ENCODE data around the gene SSBP3.

SSBP3 gene

DNA sequence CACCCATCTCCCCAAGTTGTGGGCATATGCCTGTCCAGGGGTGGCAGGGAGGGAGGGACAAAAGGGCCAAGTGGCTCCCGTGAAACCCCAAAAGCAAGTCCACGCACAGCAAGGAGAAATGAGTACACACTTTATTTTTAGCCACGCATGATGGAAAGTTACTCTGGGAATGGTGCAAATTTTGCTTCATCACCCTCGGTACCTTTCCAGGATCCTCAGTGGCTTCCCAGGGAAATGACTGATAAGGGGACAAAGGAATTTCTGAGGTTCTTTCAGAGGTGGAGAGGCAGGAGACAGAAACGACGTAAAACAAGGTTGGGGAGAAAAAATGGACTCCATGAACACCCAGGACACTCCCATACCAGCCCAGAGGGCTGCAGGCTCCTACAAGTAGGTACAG, 65.8 kb downstream of the SSBP3 start:
- no peaks in the 10 kb centered on the region for H3K79me2 ChIP-seq (ENCODE audit: control insufficient read depth, insufficient read depth, low read length, unreplicated experiment)
- no peak overlapping the region for H2AFZ ChIP-seq (ENCODE audit: low read length, unreplicated experiment)
- no peak overlapping the region for H3K27ac ChIP-seq (ENCODE audit: low read depth, low read length)
- H3K4me3 ChIP-seq (ENCODE audit: low read depth, low read length) = no peak overlapping the region
- no peaks in the 10 kb centered on the region for H3K27me3 ChIP-seq (ENCODE audit: insufficient read depth, low read length)
- H3K36me3 ChIP-seq (ENCODE audit: insufficient read depth, low read length) = no peaks in the 10 kb centered on the region
- H3K4me1 ChIP-seq (ENCODE audit: control insufficient read depth, insufficient read depth, low read length, unreplicated experiment) = peaks cover 8% of the 10 kb centered on the region

DNA sequence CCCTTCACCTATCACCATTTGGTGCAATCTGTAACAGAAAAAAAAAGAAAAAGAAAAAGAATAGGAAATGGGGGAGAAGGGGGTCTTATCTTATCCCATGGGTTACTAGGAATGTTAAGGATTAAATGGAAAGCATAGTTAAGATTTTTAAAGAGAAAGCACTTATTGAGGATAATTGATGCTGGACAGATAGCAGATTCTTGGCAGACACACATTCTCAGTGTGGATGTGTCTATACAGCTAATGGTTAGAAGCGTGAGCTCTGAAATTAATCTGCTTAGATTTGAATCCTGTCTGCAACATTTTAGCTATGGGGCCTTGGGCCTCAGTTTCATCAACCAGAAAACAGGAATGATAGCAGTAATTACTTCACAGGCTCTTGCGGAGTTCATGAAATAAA, 67.1 kb downstream of the SSBP3 start:
- Histone ChIP-seq H3K4me3 (ENCODE audit: low read depth, low read length) (no peak overlapping the region), H3K27me3 (ENCODE audit: insufficient read depth, low read length) (no peaks in the 10 kb centered on the region), H3K36me3 (ENCODE audit: insufficient read depth, low read length) (no peaks in the 10 kb centered on the region), H2AFZ (ENCODE audit: low read length, unreplicated experiment) (no peak overlapping the region), H3K4me1 (ENCODE audit: control insufficient read depth, insufficient read depth, low read length, unreplicated experiment) (peaks cover 19% of the 10 kb centered on the region), H3K27ac (ENCODE audit: low read depth, low read length) (no peak overlapping the region), H3K79me2 (ENCODE audit: control insufficient read depth, insufficient read depth, low read length, unreplicated experiment) (peaks cover 4% of the 10 kb centered on the region)

DNA sequence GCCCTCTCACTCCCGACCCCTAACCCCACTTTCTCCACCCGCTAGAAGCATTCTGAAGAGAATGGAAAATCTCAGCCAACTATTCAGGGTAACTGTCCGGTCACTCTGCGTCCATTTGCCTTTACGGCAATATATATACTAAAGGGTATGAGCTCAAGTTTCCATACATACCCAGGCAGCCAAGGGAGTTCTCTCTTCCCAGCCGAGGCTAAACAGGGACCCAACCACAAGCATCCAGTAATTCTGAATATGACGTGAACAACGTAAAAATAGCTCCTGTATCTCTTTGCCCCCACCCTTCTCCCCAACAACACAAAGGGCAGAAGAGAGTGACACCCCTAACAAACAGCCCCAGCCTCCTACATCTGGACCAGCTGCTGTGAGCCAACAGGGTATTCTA, 67.7 kb downstream of the SSBP3 start:
- Histone ChIP-seq H3K27ac (ENCODE audit: low read depth, low read length) (no peak overlapping the region), H3K36me3 (ENCODE audit: insufficient read depth, low read length) (no peaks in the 10 kb centered on the region), H3K4me1 (ENCODE audit: control insufficient read depth, insufficient read depth, low read length, unreplicated experiment) (peaks cover 19% of the 10 kb centered on the region), H3K27me3 (ENCODE audit: insufficient read depth, low read length) (no peaks in the 10 kb centered on the region), H2AFZ (ENCODE audit: low read length, unreplicated experiment) (no peak overlapping the region), H3K4me3 (ENCODE audit: low read depth, low read length) (no peak overlapping the region), H3K79me2 (ENCODE audit: control insufficient read depth, insufficient read depth, low read length, unreplicated experiment) (peaks cover 4% of the 10 kb centered on the region)

DNA sequence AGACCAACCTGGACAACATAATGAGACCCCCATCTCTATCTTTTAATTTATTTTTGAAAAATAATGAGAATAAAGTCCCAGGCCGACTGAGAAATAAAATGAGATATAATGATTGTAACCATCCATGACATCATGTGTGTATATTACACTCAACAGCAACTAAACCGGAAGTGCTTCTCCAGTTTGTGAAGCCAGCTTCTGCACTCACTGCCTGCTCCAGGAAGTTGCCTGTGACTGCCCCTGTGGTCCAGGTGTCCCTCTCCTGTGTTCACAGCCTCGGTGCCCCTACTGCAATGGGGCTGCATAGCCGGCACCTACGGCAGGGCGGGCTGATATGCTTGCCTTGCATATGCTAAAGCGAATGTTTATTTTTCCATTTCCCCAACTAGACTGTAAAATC, 68.3 kb downstream of the SSBP3 start:
- H3K4me1 ChIP-seq (ENCODE audit: control insufficient read depth, insufficient read depth, low read length, unreplicated experiment) = peaks cover 21% of the 10 kb centered on the region
- no peak overlapping the region for H3K4me3 ChIP-seq (ENCODE audit: low read depth, low read length)
- H3K27ac ChIP-seq (ENCODE audit: low read depth, low read length) = no peak overlapping the region
- no peaks in the 10 kb centered on the region for H3K27me3 ChIP-seq (ENCODE audit: insufficient read depth, low read length)
- H3K36me3 ChIP-seq (ENCODE audit: insufficient read depth, low read length) = no peaks in the 10 kb centered on the region
- peaks cover 4% of the 10 kb centered on the region for H3K79me2 ChIP-seq (ENCODE audit: control insufficient read depth, insufficient read depth, low read length, unreplicated experiment)
- H2AFZ ChIP-seq (ENCODE audit: low read length, unreplicated experiment) = no peak overlapping the region

DNA sequence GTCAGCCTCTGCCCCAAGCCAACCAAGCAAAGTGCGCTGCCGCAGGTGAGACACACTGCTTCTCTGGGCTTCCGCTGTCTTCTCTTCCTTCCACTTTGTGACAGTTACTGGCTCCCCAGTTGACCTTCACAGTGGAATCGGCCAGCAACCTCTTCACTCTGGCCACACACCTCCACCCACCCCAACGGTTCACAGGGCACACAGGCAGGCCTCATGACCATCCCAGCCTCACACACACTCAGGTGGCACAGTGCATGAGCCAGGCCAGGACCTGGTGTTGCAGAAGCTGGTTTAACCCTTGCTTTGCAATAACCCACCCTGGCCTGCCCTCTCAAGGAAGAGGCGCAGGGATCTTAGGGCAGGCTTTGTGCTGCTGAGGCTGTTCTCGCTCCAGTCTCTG, 69.2 kb downstream of the SSBP3 start:
- Histone ChIP-seq H3K4me3 (ENCODE audit: low read depth, low read length) (no peak overlapping the region), H3K27ac (ENCODE audit: low read depth, low read length) (no peak overlapping the region), H3K79me2 (ENCODE audit: control insufficient read depth, insufficient read depth, low read length, unreplicated experiment) (peaks cover 4% of the 10 kb centered on the region), H3K4me1 (ENCODE audit: control insufficient read depth, insufficient read depth, low read length, unreplicated experiment) (peaks cover 22% of the 10 kb centered on the region), H2AFZ (ENCODE audit: low read length, unreplicated experiment) (no peak overlapping the region), H3K27me3 (ENCODE audit: insufficient read depth, low read length) (no peaks in the 10 kb centered on the region), H3K36me3 (ENCODE audit: insufficient read depth, low read length) (no peaks in the 10 kb centered on the region)

DNA sequence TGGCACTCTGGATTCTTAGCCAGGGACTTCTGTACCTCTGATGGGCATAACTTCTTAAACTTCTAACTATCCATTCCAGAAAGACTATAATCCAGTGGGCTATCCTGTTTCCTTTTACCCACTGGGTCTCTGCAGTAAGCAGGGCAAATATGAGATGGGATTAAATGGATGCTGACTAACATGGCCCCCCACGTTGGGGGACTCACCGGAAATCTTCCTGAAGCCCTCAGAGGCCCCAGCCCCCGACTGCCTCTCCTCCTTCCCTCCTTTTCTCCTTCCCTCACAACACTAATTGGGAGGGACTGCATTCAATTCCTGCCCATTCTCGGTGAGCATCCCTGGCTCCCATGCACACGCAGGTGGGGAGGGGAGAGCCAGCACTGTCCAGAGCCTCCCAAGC, 70.1 kb downstream of the SSBP3 start:
- H3K4me1 ChIP-seq (ENCODE audit: control insufficient read depth, insufficient read depth, low read length, unreplicated experiment) = peaks cover 22% of the 10 kb centered on the region
- H3K4me3 ChIP-seq (ENCODE audit: low read depth, low read length) = peak overlapping the region; percentile 72
- no peak overlapping the region for H2AFZ ChIP-seq (ENCODE audit: low read length, unreplicated experiment)
- peak overlapping the region; percentile 90 for H3K27ac ChIP-seq (ENCODE audit: low read depth, low read length)
- no peaks in the 10 kb centered on the region for H3K36me3 ChIP-seq (ENCODE audit: insufficient read depth, low read length)
- H3K27me3 ChIP-seq (ENCODE audit: insufficient read depth, low read length) = no peaks in the 10 kb centered on the region
- peaks cover 4% of the 10 kb centered on the region for H3K79me2 ChIP-seq (ENCODE audit: control insufficient read depth, insufficient read depth, low read length, unreplicated experiment)

DNA sequence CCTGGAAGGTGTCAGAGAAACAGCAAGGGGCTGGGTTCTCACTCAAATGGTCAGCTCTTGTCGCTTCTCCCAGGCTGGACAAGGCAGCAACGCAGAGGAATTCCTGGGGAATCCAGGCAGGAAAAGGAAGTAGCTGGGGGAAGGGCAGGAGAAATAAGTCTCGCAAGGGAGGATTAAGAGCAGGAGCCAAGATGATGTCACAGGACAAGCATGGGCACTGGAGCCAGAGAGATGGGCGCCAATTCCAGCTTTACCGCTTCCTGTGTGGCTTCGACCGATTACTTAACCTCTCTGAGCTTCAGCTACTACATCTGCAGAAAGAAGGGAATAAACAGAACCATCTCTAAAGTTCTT, 70.5 kb downstream of the SSBP3 start:
- Histone ChIP-seq H3K4me3 (ENCODE audit: low read depth, low read length) (peak overlapping the region; percentile 72), H3K27ac (ENCODE audit: low read depth, low read length) (peak overlapping the region; percentile 90), H3K27me3 (ENCODE audit: insufficient read depth, low read length) (no peaks in the 10 kb centered on the region), H2AFZ (ENCODE audit: low read length, unreplicated experiment) (peak overlapping the region; percentile 49), H3K79me2 (ENCODE audit: control insufficient read depth, insufficient read depth, low read length, unreplicated experiment) (peaks cover 4% of the 10 kb centered on the region), H3K4me1 (ENCODE audit: control insufficient read depth, insufficient read depth, low read length, unreplicated experiment) (peaks cover 22% of the 10 kb centered on the region), H3K36me3 (ENCODE audit: insufficient read depth, low read length) (no peaks in the 10 kb centered on the region)

DNA sequence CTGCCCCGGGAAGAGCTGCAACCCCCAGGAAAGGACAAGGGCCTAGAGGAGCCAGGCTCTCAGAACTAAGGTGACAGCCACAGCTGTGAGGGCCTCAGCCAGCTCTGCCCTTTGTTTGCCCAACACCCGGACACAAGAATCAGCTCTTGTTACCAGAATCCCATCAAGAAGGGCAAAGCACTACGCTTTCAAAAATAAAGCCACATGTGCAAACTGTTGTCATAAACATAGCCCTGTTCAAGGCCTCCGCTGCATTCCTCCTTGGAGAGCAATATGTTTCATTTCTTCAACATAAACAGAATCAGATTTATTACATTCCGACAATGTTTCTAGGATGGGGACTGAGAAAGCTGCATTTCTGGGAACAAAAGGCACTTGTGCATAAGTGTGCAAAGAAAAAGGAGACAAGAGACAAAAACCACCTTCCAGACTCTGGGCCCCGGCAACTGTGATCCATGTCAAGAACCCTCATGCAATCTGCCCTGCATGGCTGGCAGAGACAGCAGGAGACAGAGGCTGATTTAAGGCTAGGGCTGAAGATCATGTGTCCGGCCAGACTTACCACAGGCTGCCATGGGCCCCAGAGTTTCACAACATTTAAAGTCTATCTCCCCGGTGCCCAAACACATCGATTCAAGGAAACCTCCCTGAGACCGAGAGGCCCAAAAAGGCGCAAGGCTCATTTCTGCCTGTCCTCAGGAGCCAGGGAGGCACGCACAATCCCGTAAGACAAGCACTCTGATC, 71.0 kb downstream of the SSBP3 start:
- H2AFZ ChIP-seq (ENCODE audit: low read length, unreplicated experiment) = peak overlapping the region; percentile 49
- peak overlapping the region; percentile 90 for H3K27ac ChIP-seq (ENCODE audit: low read depth, low read length)
- no peaks in the 10 kb centered on the region for H3K36me3 ChIP-seq (ENCODE audit: insufficient read depth, low read length)
- no peaks in the 10 kb centered on the region for H3K27me3 ChIP-seq (ENCODE audit: insufficient read depth, low read length)
- peaks cover 4% of the 10 kb centered on the region for H3K79me2 ChIP-seq (ENCODE audit: control insufficient read depth, insufficient read depth, low read length, unreplicated experiment)
- peaks cover 22% of the 10 kb centered on the region for H3K4me1 ChIP-seq (ENCODE audit: control insufficient read depth, insufficient read depth, low read length, unreplicated experiment)
- H3K4me3 ChIP-seq (ENCODE audit: low read depth, low read length) = peak overlapping the region; percentile 72

DNA sequence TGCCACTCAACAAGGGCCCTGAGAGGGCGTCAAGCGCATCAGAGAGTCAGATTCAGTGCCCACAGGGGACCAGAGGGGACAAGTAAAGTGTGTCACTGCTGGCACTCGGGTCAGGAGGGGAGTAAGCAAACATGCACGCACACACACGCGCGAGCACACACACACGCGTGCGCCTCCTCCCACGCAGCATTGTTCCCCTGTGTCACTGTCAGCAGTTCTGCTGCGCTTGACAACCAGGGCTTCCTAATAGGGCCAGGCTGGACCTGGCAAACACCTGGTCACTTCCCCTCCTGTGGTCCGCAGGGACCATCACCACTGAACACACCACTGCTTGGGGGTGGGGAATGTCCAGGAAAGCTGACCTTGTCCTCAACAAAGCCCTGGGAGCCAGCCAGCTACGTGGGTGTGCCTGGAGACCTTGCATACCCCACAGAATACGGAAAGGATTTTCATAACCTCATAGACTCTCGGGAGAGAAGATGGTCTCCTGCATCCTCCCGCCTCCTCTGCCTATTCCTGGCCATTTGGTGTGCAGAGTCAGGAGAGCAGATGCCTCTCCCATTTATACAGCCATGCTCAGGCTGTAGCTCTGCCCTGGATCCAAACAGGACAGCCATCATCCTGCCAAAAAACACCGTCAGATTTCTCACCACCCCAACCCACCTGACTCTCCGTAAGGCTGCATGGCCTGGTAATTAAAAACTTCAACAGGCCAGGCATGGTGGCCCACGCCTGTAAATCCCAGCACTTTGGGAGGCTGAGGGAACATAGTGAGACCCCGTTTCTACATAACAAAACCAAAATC, 73.2 kb downstream of the SSBP3 start:
- Histone ChIP-seq H3K4me1 (ENCODE audit: control insufficient read depth, insufficient read depth, low read length, unreplicated experiment) (peaks cover 23% of the 10 kb centered on the region), H3K79me2 (ENCODE audit: control insufficient read depth, insufficient read depth, low read length, unreplicated experiment) (peaks cover 4% of the 10 kb centered on the region), H3K36me3 (ENCODE audit: insufficient read depth, low read length) (no peaks in the 10 kb centered on the region), H3K4me3 (ENCODE audit: low read depth, low read length) (no peak overlapping the region), H3K27ac (ENCODE audit: low read depth, low read length) (no peak overlapping the region), H3K27me3 (ENCODE audit: insufficient read depth, low read length) (no peaks in the 10 kb centered on the region), H2AFZ (ENCODE audit: low read length, unreplicated experiment) (no peak overlapping the region)

DNA sequence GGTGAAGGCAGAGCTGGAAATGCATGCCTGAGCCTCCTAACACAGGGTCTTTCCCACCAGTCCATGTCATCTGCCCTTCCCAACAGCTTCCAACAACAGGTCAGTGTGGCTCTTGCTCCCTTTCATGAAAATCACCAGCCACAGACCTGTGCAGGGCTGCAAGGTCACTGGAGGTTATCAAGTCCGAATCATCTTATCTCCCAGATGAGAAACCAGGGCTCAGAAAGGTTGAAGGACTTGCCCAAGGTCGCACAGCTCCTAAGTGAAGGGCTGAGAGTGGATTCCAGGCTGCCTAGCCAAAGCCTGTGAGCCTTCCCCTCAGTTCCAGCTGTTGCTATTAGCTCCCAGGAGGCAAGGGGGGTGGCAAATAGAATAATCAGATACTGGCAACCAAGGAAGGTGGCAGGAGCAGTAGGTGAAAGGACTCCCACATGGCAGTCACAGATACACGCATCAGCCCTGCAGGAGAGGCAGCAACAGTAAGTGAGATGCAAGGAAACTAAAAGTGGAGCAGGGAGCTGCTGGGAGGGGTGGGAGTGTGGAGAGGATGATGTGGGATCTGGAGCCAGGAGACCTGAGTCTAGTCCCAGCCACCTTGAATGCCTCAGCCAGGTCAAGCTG, 74.2 kb downstream of the SSBP3 start:
- H3K36me3 ChIP-seq (ENCODE audit: insufficient read depth, low read length) = no peaks in the 10 kb centered on the region

More for the DNA sequence above, 74.2 kb downstream of the SSBP3 start:
- H2AFZ ChIP-seq (ENCODE audit: low read length, unreplicated experiment) = no peak overlapping the region
- no peak overlapping the region for H3K27ac ChIP-seq (ENCODE audit: low read depth, low read length)
- peaks cover 4% of the 10 kb centered on the region for H3K79me2 ChIP-seq (ENCODE audit: control insufficient read depth, insufficient read depth, low read length, unreplicated experiment)
- peaks cover 33% of the 10 kb centered on the region for H3K4me1 ChIP-seq (ENCODE audit: control insufficient read depth, insufficient read depth, low read length, unreplicated experiment)
- H3K4me3 ChIP-seq (ENCODE audit: low read depth, low read length) = no peak overlapping the region
- H3K27me3 ChIP-seq (ENCODE audit: insufficient read depth, low read length) = no peaks in the 10 kb centered on the region
